ENCODE data around the gene RASL11B. TPM values are rescaled to one million over a fixed set of nuclear protein-coding genes. Genes with fewer than 3 reads are reported as not detected.

The RASL11B gene
- total and polyA plus RNA-seq, 3 experiments from 2014 or later = 0.12 to 0.27 TPM; not detected in 1

- H3K4me3 Mint-ChIP-seq = no peak overlapping the region
- CTCF ChIA-PET = no interaction called here
- no peak overlapping the region for H3K4me3 ChIP-seq (ENCODE audit: low read length)
- H3K4me1 Mint-ChIP-seq = peaks cover 0 to 1% (median 0%) of the 10 kb centered on the region in 3 donors
- peak in 1 of 5 donors; percentile 23 for DNase-seq
- H3K4me1 ChIP-seq (ENCODE audit: insufficient read depth, low read length) = no peaks in the 10 kb centered on the region
- POLR2A ChIA-PET = no interaction called here
- H3K27me3 ChIP-seq (ENCODE audit: insufficient read depth, low read length, poor library complexity, severe bottlenecking) = no peaks in the 10 kb centered on the region
- H3K27me3 Mint-ChIP-seq = no peaks in the 10 kb centered on the region
- H3K27ac Mint-ChIP-seq = peak overlapping the region in 1 of 8 donors; percentile 19
- H3K9me3 Mint-ChIP-seq = peaks cover 0 to 6% (median 0%) of the 10 kb centered on the region in 5 donors
- H3K27ac ChIP-seq (ENCODE audit: low read depth, low read length) = no peak overlapping the region
- no peaks in the 10 kb centered on the region for H3K36me3 ChIP-seq (ENCODE audit: insufficient read depth, low read length)
- H3K9me3 ChIP-seq (ENCODE audit: low read length) = no peaks in the 10 kb centered on the region
- H3K36me3 Mint-ChIP-seq = peaks cover 2 to 14% (median 14%) of the 10 kb centered on the region in 3 donors
Measured at GRCh38 chr4:52894443-52894842, 32.3 kb downstream of the RASL11B start.

DNA sequence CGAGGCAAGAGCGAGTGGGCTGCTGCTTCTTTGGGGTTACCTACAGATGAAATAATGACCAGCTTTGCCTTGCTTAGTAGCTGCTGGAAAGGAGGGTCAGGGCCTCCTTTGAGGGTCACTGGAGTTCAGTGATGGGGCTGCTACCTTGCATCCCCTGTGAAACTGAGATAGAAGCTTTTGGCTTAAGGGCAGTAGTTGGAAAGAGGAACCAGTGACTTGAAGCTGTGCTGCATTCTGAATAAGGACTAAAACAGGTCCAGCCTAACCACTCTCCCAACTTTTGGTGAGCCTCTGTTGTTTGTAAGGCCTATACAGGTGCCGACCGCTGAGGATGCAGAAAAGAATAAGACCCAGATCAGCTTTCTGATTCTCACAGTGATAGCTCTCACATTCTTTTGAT is 41.2 kb downstream of the RASL11B start:
- Mint-ChIP-seq H3K27me3 (no peaks in the 10 kb centered on the region), H3K4me3 (no peak overlapping the region), H3K4me1 (no peaks in the 10 kb centered on the region), H3K9me3 (peaks cover 0 to 3% (median 2%) of the 10 kb centered on the region in 5 donors), H3K36me3 (peaks cover 27 to 65% (median 60%) of the 10 kb centered on the region in 3 donors), H3K27ac (no peak overlapping the region)
- no peaks in the 10 kb centered on the region for H3K9me3 ChIP-seq (ENCODE audit: low read length)
- no peak overlapping the region for H3K4me3 ChIP-seq (ENCODE audit: low read length)
- H3K27ac ChIP-seq (ENCODE audit: low read depth, low read length) = no peak overlapping the region
- peaks cover 5% of the 10 kb centered on the region for H3K36me3 ChIP-seq (ENCODE audit: insufficient read depth, low read length)
- DNase-seq = no peak
- ChIA-PET POLR2A (no interaction called here), CTCF (no interaction called here)
- no peaks in the 10 kb centered on the region for H3K4me1 ChIP-seq (ENCODE audit: insufficient read depth, low read length)
- no peaks in the 10 kb centered on the region for H3K27me3 ChIP-seq (ENCODE audit: insufficient read depth, low read length, poor library complexity, severe bottlenecking)

DNA sequence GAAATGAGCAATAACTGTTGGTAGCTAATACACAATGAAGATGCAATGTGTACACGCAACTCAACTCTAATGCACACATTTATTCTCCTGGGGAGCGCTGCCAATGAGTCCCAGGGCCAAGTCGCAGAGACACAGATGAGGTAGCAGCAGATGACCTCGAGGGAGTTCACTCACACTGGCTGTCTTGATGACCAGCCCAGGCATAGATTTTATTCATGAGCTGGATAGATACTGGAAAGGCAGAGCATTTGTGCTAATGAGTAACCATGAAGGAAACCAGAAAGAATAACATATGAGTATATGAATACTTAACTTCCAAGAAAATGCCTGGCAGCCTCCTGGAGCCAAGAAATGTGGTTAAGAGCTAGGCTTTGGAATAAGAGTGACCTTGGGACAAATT is 42.3 kb downstream of the RASL11B start:
- no peaks in the 10 kb centered on the region for H3K4me1 ChIP-seq (ENCODE audit: insufficient read depth, low read length)
- no peak overlapping the region for H3K27ac ChIP-seq (ENCODE audit: low read depth, low read length)
- peaks cover 5% of the 10 kb centered on the region for H3K36me3 ChIP-seq (ENCODE audit: insufficient read depth, low read length)
- ChIA-PET POLR2A (no interaction called here), CTCF (no interaction called here)
- no peak overlapping the region for H3K4me3 Mint-ChIP-seq
- no peaks in the 10 kb centered on the region for H3K27me3 ChIP-seq (ENCODE audit: insufficient read depth, low read length, poor library complexity, severe bottlenecking)
- no peaks in the 10 kb centered on the region for H3K9me3 ChIP-seq (ENCODE audit: low read length)
- H3K27me3 Mint-ChIP-seq = no peaks in the 10 kb centered on the region
- no peak overlapping the region for H3K4me3 ChIP-seq (ENCODE audit: low read length)
- H3K36me3 Mint-ChIP-seq = peaks cover 27 to 67% (median 62%) of the 10 kb centered on the region in 3 donors
- peaks cover 0 to 3% (median 0%) of the 10 kb centered on the region in 5 donors for H3K9me3 Mint-ChIP-seq
- H3K27ac Mint-ChIP-seq = peak overlapping the region in 1 of 8 donors; percentile 28
- DNase-seq = no peak
- H3K4me1 Mint-ChIP-seq = no peaks in the 10 kb centered on the region

DNA sequence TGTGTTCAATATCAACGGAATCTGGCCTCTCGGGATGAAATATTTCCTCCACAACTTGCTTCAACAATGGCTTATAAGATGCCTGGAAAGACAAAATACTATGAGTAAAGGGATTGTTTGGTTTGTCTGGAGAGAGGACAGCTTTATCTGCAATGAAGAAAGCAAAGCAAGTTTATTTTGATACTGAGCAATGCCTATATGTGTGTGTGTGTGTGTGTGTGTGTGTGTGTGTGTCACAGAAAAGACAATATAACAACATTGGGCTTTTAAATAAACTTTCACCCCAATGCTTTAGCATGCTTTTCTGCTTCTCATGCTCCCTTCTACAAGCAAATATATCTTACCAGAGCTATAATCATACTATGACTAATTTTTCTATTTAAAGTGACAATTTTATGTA is 45.4 kb downstream of the RASL11B start:
- Histone ChIP-seq H3K27ac (ENCODE audit: low read depth, low read length) (no peak overlapping the region), H3K27me3 (ENCODE audit: insufficient read depth, low read length, poor library complexity, severe bottlenecking) (no peaks in the 10 kb centered on the region), H3K4me1 (ENCODE audit: insufficient read depth, low read length) (no peaks in the 10 kb centered on the region), H3K36me3 (ENCODE audit: insufficient read depth, low read length) (peaks cover 5% of the 10 kb centered on the region), H3K4me3 (ENCODE audit: low read length) (no peak overlapping the region), H3K9me3 (ENCODE audit: low read length) (no peaks in the 10 kb centered on the region)
- ChIA-PET POLR2A (no interaction called here), CTCF (interaction anchor here (1.0 kb wide), 1 partner anchor 8 kb away, joined by 3 read pairs; no protein-coding TSS in a partner anchor)
- Mint-ChIP-seq H3K4me3 (no peak overlapping the region), H3K27me3 (no peaks in the 10 kb centered on the region), H3K36me3 (peaks cover 24 to 52% (median 49%) of the 10 kb centered on the region in 3 donors), H3K27ac (peak overlapping the region in 1 of 8 donors; percentile 33), H3K4me1 (no peaks in the 10 kb centered on the region), H3K9me3 (no peaks in the 10 kb centered on the region)
- DNase-seq = no peak

DNA sequence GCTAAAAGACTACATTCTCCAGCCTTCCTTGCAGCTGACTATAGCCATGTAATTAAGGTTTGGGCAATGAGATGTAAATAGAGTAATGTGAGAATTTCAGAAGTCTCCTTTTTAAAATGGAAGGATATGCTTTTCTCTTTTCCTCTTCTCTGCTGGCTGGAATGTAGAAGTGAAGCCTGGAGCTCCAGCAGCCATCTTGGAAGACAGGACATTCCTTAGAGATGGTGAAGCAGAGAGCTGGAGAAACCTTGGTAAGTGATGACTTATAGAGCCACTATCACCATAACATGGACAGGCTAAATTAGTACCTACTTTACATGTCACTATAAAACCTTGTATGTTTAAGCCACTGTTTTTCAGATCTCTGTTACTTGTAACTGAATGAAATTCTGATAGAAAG is 48.0 kb downstream of the RASL11B start:
- Mint-ChIP-seq H3K4me1 (peaks cover 0 to 3% (median 0%) of the 10 kb centered on the region in 3 donors), H3K27ac (no peak overlapping the region), H3K4me3 (no peak overlapping the region), H3K36me3 (peaks cover 13 to 28% (median 27%) of the 10 kb centered on the region in 3 donors), H3K27me3 (no peaks in the 10 kb centered on the region), H3K9me3 (no peaks in the 10 kb centered on the region)
- DNase-seq = no peak
- no peak overlapping the region for H3K4me3 ChIP-seq (ENCODE audit: low read length)
- peaks cover 5% of the 10 kb centered on the region for H3K36me3 ChIP-seq (ENCODE audit: insufficient read depth, low read length)
- H3K27ac ChIP-seq (ENCODE audit: low read depth, low read length) = no peak overlapping the region
- H3K4me1 ChIP-seq (ENCODE audit: insufficient read depth, low read length) = no peaks in the 10 kb centered on the region
- CTCF ChIA-PET = no interaction called here
- H3K9me3 ChIP-seq (ENCODE audit: low read length) = no peaks in the 10 kb centered on the region
- POLR2A ChIA-PET = no interaction called here
- H3K27me3 ChIP-seq (ENCODE audit: insufficient read depth, low read length, poor library complexity, severe bottlenecking) = no peaks in the 10 kb centered on the region

DNA sequence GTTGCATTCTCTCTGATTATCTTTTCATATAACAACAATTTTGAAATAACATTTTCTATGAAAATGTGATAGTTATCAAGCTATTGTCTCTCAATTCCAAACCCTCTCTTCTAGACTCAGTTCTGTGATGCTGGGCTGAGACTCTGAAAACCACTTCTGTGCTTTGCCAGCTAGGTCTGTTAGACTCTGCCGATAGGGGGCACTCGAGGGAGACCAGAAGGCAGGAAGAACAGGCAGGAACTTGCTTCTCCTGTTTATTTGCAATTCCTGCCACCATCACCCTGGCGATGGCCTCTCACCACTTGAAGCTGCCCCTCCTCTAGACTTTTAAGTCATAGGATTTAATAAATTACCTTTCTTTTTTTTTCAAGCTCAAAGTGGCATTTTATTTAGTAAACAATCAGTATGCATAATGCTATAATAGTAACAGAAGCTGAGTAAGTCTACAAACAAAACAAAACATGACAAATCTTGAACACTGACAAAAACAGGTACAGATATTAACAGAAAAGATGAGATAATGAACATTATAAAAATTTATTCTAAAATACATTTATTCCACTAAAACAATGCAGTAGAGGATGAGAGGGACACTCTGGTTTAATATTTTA is 49.7 kb downstream of the RASL11B start:
- no peaks in the 10 kb centered on the region for H3K27me3 Mint-ChIP-seq
- peak; percentile 17 to 69 (median 43) for DNase-seq
- no peaks in the 10 kb centered on the region for H3K9me3 Mint-ChIP-seq
- H3K27ac ChIP-seq (ENCODE audit: low read depth, low read length) = no peak overlapping the region
- no peaks in the 10 kb centered on the region for H3K36me3 ChIP-seq (ENCODE audit: insufficient read depth, low read length)
- peaks cover 0 to 3% (median 0%) of the 10 kb centered on the region in 3 donors for H3K4me1 Mint-ChIP-seq
- no peak overlapping the region for H3K4me3 Mint-ChIP-seq
- H3K36me3 Mint-ChIP-seq = peaks cover 6 to 15% (median 15%) of the 10 kb centered on the region in 3 donors
- H3K4me3 ChIP-seq (ENCODE audit: low read length) = no peak overlapping the region
- H3K4me1 ChIP-seq (ENCODE audit: insufficient read depth, low read length) = no peaks in the 10 kb centered on the region
- H3K9me3 ChIP-seq (ENCODE audit: low read length) = no peaks in the 10 kb centered on the region
- H3K27me3 ChIP-seq (ENCODE audit: insufficient read depth, low read length, poor library complexity, severe bottlenecking) = no peaks in the 10 kb centered on the region
- ChIA-PET POLR2A (no interaction called here), CTCF (interaction anchor here (0.7 to 1.5 kb wide), 5 partner anchors 11 to 355 kb away, joined by 3 read pairs; no protein-coding TSS in a partner anchor)
- peak overlapping the region in 2 of 8 donors; percentile 15 to 24 for H3K27ac Mint-ChIP-seq

DNA sequence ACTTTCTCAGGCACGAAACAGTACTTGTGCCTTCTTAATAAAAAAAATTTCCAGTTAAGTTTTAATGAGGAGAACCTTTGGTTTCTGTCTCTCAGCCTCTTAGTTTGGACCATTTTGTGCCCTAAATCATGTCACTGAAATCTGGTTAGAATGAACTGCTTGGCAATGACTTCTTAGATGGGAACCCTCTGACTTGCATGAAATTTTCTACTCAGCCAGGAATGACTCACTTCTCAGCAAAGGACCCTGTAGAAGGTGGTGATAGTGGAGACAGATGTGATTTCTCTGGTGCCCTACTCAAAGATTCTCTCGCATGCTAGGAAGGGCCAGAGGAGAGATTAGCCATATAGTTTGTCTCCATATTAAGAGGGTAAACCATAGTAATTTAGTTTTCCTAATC is 50.5 kb downstream of the RASL11B start:
- H3K9me3 Mint-ChIP-seq = no peaks in the 10 kb centered on the region
- no peaks in the 10 kb centered on the region for H3K27me3 Mint-ChIP-seq
- H3K27me3 ChIP-seq (ENCODE audit: insufficient read depth, low read length, poor library complexity, severe bottlenecking) = no peaks in the 10 kb centered on the region
- H3K36me3 ChIP-seq (ENCODE audit: insufficient read depth, low read length) = no peaks in the 10 kb centered on the region
- no peak overlapping the region for H3K4me3 ChIP-seq (ENCODE audit: low read length)
- DNase-seq = no peak
- H3K4me1 Mint-ChIP-seq = peaks cover 0 to 3% (median 0%) of the 10 kb centered on the region in 3 donors
- no peaks in the 10 kb centered on the region for H3K9me3 ChIP-seq (ENCODE audit: low read length)
- no peak overlapping the region for H3K27ac ChIP-seq (ENCODE audit: low read depth, low read length)
- ChIA-PET POLR2A (no interaction called here), CTCF (interaction anchor here (1.2 to 1.5 kb wide), 2 partner anchors 14 to 16 kb away, joined by 3 read pairs; no protein-coding TSS in a partner anchor)
- no peak overlapping the region for H3K4me3 Mint-ChIP-seq
- peak overlapping the region in 3 of 8 donors; percentile 1 to 74 (median 63) for H3K27ac Mint-ChIP-seq
- no peaks in the 10 kb centered on the region for H3K4me1 ChIP-seq (ENCODE audit: insufficient read depth, low read length)
- peaks cover 1 to 8% (median 7%) of the 10 kb centered on the region in 3 donors for H3K36me3 Mint-ChIP-seq

DNA sequence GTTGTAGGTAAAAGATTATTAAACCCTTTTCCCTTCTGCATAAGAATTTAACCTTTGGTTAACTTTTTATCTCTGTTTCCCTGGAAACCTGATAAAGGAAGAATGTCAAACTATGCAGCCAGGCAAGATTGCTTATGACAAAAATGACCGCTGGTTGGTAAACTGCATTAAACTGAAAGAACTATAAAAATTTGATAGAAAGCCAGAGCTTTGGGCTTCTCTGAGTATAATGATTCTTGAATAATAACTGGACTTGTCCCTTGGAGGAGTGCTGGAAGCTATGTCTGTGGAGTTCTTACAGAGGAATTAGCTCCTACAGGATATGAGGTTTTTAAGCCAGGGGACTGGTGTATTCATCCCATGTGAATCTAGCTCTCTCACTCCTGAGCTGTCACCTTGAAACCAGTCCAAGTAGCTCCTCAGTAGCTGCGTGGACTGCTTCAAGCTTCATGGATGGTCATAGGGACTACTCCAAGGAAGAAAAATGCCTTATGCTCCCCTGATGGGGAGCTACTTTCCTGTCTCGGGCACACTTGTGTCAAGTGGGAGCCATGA is 52.0 kb downstream of the RASL11B start:
- H3K4me1 Mint-ChIP-seq = peaks cover 0 to 3% (median 0%) of the 10 kb centered on the region in 3 donors

More for the DNA sequence above, 52.0 kb downstream of the RASL11B start:
- no peak overlapping the region for H3K27ac ChIP-seq (ENCODE audit: low read depth, low read length)
- H3K4me1 ChIP-seq (ENCODE audit: insufficient read depth, low read length) = no peaks in the 10 kb centered on the region
- CTCF ChIA-PET = no interaction called here
- Mint-ChIP-seq H3K4me3 (no peak overlapping the region), H3K9me3 (no peaks in the 10 kb centered on the region), H3K27ac (no peak overlapping the region), H3K27me3 (no peaks in the 10 kb centered on the region), H3K36me3 (peaks cover 2 to 3% (median 3%) of the 10 kb centered on the region in 3 donors)
- no peaks in the 10 kb centered on the region for H3K9me3 ChIP-seq (ENCODE audit: low read length)
- H3K36me3 ChIP-seq (ENCODE audit: insufficient read depth, low read length) = no peaks in the 10 kb centered on the region
- POLR2A ChIA-PET = no interaction called here
- DNase-seq = no peak
- H3K27me3 ChIP-seq (ENCODE audit: insufficient read depth, low read length, poor library complexity, severe bottlenecking) = no peaks in the 10 kb centered on the region
- no peak overlapping the region for H3K4me3 ChIP-seq (ENCODE audit: low read length)
